HG03460 (cell line): ENCODE measurements around the gene VAV2.

Source experiments
- ATAC-seq: cut with Tn5 transposase; IDR thresholded peaks from one replicate; pipeline ENCODE4 v1.9.1; 2021; ENCODE audit not compliant: unreplicated experiment

VAV2 gene

DNA sequence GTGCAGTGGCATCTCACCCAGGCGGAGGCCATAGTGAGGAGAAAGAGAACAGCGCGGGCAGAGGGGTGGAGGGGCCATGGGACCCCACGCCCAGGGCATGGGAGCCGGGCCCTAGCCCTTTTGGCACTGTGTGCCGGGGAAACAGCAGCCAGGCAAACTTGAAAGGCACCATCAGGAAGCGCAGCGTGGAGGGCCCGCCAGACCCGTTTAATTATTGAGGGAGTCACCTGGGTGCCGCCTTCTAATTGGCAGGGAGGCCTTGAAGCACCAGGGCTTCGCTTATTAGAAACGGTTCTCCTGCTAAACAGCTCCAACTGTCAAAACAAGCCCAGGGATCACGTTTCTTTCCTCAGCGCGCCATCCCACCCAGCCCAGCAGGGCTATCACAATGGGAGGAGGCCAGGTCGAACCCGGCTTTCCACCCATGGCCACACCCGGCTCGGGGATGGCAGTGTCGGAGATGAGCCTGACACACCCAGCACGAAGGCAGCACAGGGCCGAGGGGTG, 149.3 kb downstream of the VAV2 start:
- no peak for ATAC-seq

DNA sequence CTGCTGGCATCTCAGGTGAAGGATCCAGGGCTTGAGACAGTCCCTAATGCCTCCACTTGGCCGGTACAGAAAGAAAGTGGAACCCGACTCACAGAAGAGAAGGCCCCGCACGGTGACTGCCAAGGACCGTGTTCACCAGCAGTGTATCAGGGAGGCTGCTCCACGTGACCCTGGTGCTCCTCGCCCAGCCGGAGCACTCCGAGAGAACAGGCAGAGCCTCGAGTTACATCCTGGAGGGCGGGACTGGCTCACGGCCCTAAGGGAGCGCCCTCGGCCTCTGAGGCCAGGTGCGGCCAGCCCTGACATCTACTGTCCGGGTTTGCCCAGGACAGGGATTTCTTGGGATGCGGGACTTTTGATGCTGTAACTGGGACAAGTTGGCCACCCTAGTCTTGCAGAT, 149.9 kb downstream of the VAV2 start:
- no peak for ATAC-seq

DNA sequence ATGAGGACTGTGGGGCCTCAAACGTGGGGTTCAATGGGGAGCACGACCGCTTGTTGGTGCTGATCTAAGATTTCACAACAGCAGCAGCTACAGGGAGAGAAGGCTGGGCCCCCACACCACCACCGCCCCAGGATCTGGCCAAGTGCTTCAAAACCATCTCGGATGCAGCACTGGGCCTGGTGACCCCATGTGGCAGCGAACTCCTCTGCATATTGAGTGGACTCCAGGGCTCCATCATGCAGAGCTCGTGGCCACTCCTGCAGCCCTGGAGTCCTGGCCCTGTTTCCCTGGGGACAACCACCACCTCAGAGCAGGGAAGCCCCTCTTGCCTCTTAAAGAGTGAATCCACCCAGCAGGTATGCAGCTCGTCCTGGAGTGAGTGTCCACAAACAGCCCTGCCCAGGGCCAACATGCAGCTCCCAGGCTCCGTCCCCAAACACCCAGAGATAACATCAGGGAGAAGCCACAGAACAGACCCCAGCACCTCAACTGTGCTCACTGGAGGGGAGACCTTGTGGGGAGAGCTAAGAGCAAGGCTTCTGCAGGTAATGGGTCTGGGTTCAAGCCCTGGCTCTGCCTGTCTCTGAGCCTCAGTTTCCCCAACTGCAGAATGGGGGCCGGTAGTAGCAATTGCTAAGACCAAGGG, 150.8 kb downstream of the VAV2 start:
- no peak for ATAC-seq

DNA sequence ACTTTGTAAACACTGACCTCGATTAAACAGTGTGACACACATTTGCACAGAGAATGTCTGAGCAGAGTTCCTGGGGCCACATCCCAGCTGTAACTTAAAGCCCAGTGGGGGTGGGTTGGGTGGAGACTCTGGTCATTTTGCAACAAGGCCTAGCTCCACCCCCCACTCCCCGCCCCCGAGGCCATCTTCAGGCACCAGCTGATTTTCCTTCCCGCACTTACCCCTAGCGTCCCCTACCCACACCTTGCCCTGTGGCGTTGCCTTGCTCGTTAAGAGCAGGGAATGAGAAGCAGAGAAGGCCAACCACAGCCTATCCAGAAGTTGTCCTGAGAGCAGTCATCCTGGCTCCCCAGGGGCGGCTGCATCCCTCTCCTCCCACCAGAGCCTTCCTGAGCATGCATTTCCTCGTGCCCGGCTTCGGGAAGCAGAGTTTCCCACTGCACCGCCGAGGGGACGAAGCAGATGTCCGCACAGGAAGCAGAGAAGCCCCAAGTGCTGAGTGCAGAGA, 152.2 kb downstream of the VAV2 start:
- ATAC-seq = no peak

DNA sequence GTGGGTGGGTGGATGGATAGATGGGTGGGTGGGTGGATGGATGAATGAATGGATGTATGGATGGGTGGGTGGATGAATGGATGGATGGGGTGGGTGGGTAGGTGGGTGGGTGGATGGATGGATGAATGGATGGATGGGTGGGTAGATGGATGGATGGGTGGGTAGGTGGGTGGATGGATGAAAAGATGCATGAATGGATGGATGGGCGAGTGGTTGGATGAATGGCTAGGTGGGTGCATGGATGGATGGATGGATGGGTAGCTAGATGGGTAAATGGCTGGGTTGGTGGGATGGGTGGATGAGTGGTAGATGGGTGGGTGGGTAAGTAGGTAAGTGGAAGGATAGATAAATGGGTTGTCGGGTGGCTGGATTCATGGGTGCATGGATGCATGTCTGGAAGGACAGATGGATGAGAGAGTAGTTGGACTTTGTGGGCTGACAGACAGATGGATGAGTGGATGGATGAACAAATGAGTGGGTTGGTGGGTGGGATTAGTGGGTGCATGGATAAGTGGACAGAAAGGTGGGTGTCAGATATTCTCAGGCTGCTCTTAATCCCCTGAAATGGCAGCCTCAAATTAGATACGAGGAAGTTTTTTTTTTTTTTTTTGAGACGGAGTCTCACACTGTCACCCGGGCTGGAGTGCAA, 153.1 kb downstream of the VAV2 start:
- no peak for ATAC-seq

DNA sequence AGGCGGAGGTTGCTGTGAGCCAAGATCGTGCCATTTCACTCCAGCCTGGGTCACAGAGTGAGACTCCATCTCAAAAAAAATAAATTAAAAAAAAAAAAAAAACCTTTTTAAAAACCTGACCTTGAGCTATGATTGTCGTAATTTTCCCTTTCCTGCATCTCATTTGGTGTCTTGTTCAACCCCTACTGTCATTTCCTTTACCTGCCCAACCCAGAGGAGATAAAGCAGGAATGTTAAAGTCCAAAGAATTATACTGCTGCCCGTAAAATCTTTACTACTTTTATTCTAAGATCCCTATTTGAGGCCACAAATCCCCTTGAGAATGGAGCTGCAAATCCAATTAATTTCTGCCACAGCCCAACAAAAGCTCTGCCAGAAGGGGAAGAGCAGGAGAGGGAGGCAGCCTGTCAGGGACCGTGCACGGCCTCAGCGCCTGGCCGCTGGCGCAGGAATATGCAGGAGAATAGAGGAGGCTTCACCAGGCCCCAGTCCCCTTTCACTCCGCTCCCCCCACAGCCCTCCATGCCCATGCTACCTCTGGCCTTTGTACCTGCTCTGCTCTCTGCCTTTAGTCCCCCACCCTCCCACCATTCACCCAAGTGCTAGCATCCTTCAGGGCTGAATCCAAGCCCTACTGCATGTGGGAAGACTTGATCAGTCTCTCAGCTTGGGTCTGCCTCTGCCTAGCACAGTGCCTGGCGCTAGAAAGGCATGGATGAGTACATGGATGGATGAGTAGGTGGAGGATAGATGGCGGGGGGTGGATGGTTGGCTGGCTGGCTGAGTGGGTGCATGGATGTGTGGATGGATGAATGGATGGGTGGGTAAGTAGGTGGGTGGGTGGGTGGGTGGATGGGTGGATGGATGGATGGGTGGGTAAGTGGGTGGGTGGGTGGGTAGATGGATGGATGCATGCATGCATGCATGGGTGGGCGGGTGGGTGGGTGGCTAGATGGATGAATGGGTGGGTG, 154.2 kb downstream of the VAV2 start:
- ATAC-seq = no peak

DNA sequence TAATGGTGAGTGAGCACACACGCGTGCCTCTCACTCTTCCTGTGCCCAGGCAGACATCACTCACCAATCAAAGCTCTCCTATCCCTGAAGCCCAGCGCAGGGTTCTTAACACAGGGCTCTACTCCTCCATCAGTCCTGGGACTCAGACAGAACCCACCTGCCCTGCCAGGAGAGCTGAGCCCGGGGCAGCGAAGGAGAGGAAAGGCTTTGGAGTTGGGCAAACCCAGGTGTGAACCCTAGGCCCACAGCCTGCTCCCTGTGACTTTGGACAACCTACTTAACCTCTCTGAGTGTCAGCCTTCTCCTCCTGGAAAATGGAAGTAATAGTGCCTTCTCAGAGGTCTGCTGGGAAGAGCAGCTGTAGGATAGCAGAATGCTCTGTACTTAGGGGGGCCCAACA, 155.3 kb downstream of the VAV2 start:
- no peak for ATAC-seq

DNA sequence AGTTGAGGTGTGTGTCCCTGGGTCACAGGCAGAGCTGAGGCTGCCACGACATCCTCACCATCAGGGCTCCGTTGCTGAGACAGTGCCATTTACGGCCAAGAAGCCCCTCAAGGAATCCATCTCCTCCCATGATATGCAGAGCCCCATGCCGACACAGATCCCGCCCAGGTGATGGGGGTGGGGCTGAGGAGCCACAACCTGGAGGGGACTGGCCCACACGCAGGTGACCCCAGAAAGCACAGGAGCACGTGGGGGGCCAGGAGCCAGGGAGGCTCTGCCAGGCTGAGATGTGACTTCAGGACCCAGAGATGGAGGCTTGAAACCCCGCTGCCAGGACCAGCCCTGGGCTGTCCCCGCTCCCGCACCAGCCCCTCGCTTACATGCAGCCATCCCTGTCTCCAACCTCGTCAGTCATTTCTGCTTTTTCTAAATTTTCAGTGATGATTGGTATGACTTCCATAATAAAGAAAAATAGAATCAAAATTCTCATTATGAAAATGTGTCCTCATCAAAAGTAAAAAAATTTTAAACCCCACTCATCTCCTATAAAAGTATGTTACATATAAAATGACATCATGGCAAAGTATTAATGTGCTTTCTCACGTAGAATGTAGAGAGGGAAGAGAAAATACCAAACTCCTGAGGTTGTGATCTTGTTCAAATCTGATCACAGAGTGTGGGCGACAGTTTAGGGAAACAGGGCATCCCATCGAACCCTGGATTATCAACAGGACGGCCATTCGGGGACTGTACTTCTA, 155.9 kb downstream of the VAV2 start:
- no peak for ATAC-seq

DNA sequence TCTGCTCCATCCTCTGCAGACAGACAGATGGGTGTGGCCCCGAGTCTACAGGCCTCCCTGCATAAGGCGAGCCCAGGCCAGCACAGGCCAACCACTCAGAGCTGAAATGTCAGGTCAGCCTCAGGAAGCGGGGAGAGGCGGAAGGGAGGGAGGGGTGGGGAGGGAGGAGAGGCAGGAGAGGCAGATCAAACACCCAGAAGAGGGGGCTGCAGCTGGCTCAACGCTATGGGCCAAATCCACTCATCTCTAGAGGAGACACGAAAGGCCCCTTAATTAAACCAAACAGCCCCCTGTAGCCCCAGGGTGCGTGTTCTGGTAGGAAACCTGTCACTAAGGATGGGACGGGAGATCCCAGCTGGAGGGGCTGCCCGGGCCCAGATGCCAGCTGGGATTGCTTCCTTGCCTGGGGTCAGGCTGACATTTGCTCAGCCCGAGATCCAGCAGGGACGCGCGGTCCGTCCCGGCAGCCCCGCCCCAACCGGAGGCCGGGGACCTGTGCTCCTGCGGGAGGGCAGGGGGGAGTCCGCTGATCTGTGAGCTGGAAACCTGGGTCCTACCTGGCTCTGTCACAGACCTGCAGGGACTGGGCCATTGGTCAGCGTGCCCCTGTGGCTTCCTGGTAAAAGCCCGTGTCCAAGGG, 156.7 kb downstream of the VAV2 start:
- no peak for ATAC-seq

DNA sequence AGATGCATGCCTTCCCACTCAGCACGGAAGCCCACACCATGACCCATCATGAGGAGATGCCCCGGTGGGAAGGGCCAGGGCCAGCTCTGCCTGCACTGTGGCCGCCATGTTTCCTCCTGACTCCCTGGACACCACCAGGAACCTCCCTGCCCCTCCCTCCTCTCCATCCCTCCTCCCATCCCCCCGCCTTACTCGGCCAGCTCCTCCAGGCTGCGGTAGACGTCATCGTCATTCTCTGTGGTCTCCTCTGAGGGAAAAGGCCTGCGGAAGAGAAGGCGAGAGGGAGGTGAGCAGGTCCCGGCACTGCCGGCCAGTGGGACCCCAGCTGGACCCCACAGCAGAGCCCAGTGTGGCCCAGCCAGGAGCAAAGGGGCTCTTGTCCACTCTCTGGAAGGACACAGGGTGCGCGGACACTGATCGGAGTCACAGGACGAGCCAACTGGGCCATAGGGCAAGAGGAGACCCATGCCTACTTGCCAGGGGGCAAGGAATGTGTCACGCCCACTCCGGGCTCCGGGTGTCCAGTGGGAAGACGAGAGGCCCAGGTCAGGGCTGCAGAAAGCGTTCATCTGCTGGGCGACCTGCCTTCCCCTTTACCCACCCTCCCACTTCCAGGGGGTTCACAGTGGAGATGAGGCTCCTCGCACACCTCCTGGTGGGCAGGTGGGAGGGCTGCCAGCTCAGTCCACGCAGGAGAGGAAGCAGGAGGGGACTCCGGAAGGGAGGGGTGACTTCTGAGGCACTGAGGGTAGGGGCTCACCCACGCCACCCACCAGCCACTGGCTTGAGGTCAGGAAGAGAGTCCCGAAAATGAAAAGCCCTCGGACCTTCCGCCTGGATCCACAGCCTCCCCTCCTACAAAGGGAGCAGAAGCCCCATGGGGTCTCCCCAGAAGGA, 157.8 kb downstream of the VAV2 start:
- no peak for ATAC-seq

DNA sequence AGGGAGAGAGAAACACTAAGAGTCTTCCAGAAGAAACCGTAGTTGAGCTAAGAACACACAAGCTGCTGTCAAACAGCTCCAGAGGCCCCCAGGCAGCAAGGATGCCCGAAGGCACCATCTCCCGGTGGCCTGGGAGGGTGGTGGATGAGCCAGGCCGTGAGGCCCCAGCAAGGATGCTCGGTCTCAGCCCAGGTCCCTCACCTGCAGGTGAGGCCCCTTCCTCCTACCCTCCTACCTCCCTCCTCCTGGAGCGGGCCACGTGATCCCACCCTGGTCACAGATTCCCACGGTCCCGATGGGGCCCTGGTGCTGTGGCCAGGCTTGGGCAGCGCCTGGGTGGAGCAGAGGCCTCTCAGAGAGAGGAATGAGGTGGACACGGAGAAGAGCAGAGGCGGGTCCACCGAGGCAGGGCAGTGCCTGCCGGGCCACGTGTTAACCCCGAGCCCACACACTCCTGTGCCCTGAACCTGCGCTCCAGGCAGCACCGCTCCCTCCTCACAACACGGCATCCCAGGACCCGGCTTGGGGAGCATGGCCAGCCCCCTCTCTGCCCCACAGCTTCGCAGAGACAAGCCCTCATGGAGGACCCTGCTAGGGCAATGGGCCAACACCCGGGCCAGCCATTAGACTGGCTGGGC, 158.6 kb downstream of the VAV2 start:
- ATAC-seq = no peak

DNA sequence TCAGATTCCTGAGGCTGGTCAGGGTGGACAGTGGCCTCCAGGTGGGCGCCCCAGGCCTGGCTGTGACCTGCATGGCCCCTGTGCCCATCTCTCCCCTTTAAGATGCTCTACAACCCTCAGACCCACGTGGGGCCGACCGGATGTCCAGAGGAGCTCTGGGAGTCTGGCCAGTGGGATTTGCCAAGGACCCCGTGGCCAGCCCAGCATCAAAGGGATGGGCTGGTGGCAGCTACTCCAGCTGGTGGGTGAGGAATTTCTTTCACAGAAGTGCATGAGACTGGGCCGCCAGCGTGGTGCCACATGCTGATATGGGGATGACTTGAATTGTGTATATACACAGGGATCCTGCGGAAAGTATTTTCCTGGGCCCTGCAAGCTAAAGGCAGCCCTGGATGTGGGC, 159.2 kb downstream of the VAV2 start:
- ATAC-seq = no peak

DNA sequence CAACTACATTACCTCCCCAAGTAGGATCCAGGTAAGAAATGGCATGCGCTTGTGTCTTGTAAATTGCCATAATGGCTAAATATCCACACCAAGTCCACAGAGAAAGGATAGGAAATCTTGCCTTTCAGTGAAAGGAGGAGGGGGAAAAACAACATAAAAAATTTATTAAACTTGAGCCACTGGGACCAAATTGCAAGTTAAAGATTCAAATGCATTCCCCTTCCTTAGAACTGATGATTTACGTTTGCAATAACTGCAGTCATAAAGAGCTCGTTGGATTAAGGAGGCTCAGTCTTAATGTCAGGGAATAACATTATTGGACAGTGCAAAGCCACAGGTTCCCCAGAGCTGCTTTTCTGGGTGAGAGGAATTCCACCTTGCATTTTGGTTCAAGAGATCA, 161.4 kb downstream of the VAV2 start:
- no peak for ATAC-seq

DNA sequence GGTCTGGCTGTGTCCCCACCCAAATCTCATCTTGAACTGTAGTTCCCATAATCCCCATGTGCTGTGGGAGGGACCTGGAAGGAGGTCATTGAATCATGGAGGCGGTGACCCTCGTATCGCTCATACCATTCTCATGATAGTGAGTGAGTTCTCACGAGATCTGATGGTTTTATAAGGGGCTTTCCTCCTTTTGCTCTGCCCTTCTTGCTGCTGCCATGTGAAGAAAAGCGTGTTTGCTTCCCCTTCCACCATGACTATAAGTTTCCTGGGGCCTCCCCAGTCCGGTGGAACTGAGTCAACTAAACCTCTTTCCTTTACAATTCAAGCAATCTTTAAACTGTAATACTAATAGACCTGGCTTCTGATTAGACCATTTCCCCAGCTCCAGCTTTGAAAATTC, 161.8 kb downstream of the VAV2 start:
- no peak for ATAC-seq

DNA sequence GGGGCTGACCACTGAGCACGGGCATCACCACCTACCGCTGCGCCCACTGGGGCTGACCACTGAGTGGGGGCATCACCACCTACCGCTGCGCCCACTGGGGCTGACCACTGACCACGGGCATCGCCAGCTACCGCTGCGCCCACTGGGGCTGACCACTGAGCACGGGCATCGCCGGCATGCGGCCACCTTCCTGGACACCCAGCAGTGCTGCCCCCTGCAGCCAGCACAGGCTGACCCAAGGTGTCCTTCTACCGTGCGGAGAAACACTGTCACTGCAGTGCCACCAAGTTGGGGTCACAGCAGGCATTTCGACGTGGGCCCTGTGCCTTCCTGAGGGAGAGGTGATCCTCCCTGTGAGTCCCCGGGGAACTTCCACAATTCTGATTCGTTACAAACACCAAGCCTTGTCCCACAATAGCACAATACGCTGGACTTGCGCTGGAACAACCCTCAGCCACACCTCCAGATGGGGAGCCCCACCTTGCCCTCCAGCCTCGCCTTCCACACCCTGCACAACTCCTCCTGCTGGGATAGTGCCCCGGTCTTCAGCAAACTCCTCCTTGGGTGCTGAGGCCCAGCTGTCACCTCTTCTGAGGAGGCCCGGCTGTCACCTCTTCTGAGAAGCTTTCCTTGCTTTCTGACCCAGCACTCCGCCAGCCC, 163.7 kb downstream of the VAV2 start:
- ATAC-seq = no peak

DNA sequence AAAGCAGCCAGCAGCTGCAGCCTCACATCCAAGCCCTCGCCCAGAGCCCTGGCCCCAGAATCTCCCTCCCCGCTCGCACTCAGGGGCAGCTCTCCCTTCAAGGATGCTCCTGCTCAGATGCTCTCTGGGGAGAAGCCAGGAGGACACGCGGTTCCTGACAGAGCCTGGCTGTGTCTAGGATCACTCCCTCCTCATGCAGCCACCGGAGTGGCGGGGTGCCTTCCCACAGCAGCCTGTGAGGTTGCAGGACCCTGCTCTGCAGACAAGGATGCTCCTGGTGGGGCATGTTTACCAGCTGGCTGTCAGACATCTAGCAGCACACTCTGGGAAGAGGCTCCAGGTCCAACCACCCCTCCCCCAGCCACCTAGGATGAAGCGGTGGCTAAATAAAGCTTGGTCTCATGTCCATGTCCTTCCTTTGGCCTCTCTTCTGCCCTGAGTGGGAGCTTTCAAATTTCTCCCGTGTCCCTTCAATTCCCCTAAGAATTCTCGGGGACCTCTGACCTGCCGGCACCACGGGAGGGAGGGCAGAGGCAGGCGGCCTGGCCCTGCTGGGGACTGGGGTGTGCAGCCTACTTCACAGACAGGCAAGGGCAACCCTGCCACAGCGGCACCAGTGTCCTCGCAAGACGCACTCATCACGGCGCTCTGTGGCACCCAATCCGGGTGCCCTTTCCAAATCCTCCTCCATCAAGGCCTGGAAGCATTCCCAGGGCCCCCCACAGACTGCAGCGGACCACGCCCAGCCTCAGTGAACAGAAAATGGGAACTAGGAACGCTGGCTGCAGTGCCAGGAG, 165.6 kb downstream of the VAV2 start:
- no peak for ATAC-seq

DNA sequence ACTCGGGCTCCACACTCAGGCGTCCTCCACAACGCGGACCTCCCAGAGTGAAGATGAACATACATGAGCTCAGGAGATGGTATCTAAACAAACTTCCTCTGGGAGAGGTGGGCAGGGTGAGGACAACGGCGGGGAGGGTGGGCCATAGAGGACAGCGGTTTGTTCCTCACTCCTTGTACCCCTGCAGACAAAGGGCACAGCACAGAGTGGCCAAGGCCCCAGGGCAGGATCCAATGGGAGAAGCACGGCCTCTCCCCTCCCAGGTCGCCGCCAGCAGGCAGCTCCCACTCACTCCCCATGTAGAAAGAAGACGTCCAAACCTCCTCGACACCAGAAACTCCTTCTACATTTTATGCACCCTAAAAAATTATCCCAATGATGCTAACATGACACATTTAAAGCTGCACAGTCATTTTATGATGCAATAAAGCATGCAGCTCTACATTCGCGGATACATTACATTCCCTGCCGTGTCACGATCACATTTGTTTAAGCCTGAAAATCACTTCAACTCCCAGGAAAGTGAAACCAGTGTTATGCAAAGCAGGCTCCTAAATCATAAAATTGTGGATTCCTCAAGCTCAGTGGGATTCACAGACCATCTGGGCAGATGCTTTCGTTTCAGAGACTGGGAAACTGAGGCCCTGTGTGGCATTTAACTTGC, 166.4 kb downstream of the VAV2 start:
- no peak for ATAC-seq
